ENCODE measurements around the gene WDR47. TPM values are rescaled to one million over a fixed set of nuclear protein-coding genes. Genes with fewer than 3 reads are reported as not detected.

Gene WDR47
- total and polyA plus RNA-seq, 4 donors, result 3.1 to 17.7 (median 11.2) TPM

- ATAC-seq (ENCODE audit: insufficient read depth, low FRiP score), result no peak
- peaks cover 2 to 11% (median 7%) of the 10 kb centered on the region in 4 donors for H3K36me3 ChIP-seq (ENCODE audit: control insufficient read depth in 4 of 4, insufficient read depth in 4 of 4, low read length in 4 of 4)
- H3K9ac ChIP-seq (ENCODE audit: insufficient read depth in 1 of 2, low read length in 2 of 2), result no peak overlapping the region
- no peaks in the 10 kb centered on the region for H3K27me3 ChIP-seq (ENCODE audit: control insufficient read depth in 3 of 3, insufficient read depth in 3 of 3, low read length in 2 of 3)
- no peak for DNase-seq
- no peak overlapping the region for H3K4me3 ChIP-seq
- H3K27ac ChIP-seq (ENCODE audit: low read depth in 1 of 2, low read length in 1 of 2), result no peak overlapping the region
- H3K9me3 ChIP-seq (ENCODE audit: control insufficient read depth in 4 of 4, insufficient read depth in 3 of 4, low read length in 3 of 4), result no peaks in the 10 kb centered on the region
- 78 to 99% methylated on average over 3 of the region's 3 CpGs for WGBS, 2 donors
- no peaks in the 10 kb centered on the region for H3K4me1 ChIP-seq (ENCODE audit: control insufficient read depth in 5 of 5, insufficient read depth in 5 of 5, low read length in 5 of 5)
- TF ChIP-seq CTCF (IDR thresholded peaks at IDR 0.05; ENCODE audit: control extremely low read depth, extremely low read depth), result no peak
These were observed 23.2 kb upstream of the WDR47 start for GRCh38 chr1:109065137-109065536.

GRCh38 chr1:109061183-109061582, 19.3 kb upstream of the WDR47 start:
- Histone ChIP-seq H3K36me3 (ENCODE audit: control insufficient read depth in 4 of 4, insufficient read depth in 4 of 4, low read length in 4 of 4) (peaks cover under 1 to 5% (median 3%) of the 10 kb centered on the region in 4 donors), H3K9me3 (ENCODE audit: control insufficient read depth in 4 of 4, insufficient read depth in 3 of 4, low read length in 3 of 4) (no peaks in the 10 kb centered on the region), H3K9ac (ENCODE audit: insufficient read depth in 1 of 2, low read length in 2 of 2) (no peak overlapping the region), H3K27ac (ENCODE audit: low read depth in 1 of 2, low read length in 1 of 2) (no peak overlapping the region), H3K4me1 (ENCODE audit: control insufficient read depth in 5 of 5, insufficient read depth in 5 of 5, low read length in 5 of 5) (no peaks in the 10 kb centered on the region), H3K27me3 (ENCODE audit: control insufficient read depth in 3 of 3, insufficient read depth in 3 of 3, low read length in 2 of 3) (no peaks in the 10 kb centered on the region), H3K4me3 (no peak overlapping the region)
- DNase-seq (no peak), ATAC-seq (ENCODE audit: insufficient read depth, low FRiP score) (no peak)
- no peak for TF ChIP-seq CTCF (IDR thresholded peaks at IDR 0.05; ENCODE audit: control extremely low read depth, extremely low read depth)
- 87 to 92% methylated on average over 4 of the region's 4 CpGs for WGBS, 2 donors

- Histone ChIP-seq H3K36me3 (ENCODE audit: control insufficient read depth in 4 of 4, insufficient read depth in 4 of 4, low read length in 4 of 4) (peaks cover 0 to 4% (median 3%) of the 10 kb centered on the region in 4 donors), H3K27ac (ENCODE audit: low read depth in 1 of 2, low read length in 1 of 2) (no peak overlapping the region), H3K9ac (ENCODE audit: insufficient read depth in 1 of 2, low read length in 2 of 2) (no peak overlapping the region), H3K4me3 (no peak overlapping the region), H3K9me3 (ENCODE audit: control insufficient read depth in 4 of 4, insufficient read depth in 3 of 4, low read length in 3 of 4) (no peaks in the 10 kb centered on the region), H3K4me1 (ENCODE audit: control insufficient read depth in 5 of 5, insufficient read depth in 5 of 5, low read length in 5 of 5) (no peaks in the 10 kb centered on the region), H3K27me3 (ENCODE audit: control insufficient read depth in 3 of 3, insufficient read depth in 3 of 3, low read length in 2 of 3) (no peaks in the 10 kb centered on the region)
- ATAC-seq (ENCODE audit: insufficient read depth, low FRiP score) (no peak), DNase-seq (peak in 1 of 3 donors; percentile 11)
- WGBS, 2 donors, result 80 to 89% methylated on average over 7 of the region's 7 CpGs
- TF ChIP-seq CTCF (IDR thresholded peaks at IDR 0.05; ENCODE audit: control extremely low read depth, extremely low read depth), result no peak
These were observed 18.8 kb upstream of the WDR47 start for GRCh38 chr1:109060707-109061106.

- DNase-seq (no peak), ATAC-seq (ENCODE audit: insufficient read depth, low FRiP score) (no peak)
- Histone ChIP-seq H3K9me3 (ENCODE audit: control insufficient read depth in 4 of 4, insufficient read depth in 3 of 4, low read length in 3 of 4) (no peaks in the 10 kb centered on the region), H3K4me3 (no peak overlapping the region), H3K27me3 (ENCODE audit: control insufficient read depth in 3 of 3, insufficient read depth in 3 of 3, low read length in 2 of 3) (no peaks in the 10 kb centered on the region), H3K9ac (ENCODE audit: insufficient read depth in 1 of 2, low read length in 2 of 2) (no peak overlapping the region), H3K36me3 (ENCODE audit: control insufficient read depth in 4 of 4, insufficient read depth in 4 of 4, low read length in 4 of 4) (peaks cover 0 to 2% (median 2%) of the 10 kb centered on the region in 4 donors), H3K27ac (ENCODE audit: low read depth in 1 of 2, low read length in 1 of 2) (no peak overlapping the region), H3K4me1 (ENCODE audit: control insufficient read depth in 5 of 5, insufficient read depth in 5 of 5, low read length in 5 of 5) (no peaks in the 10 kb centered on the region)
- no peak for TF ChIP-seq CTCF (IDR thresholded peaks at IDR 0.05; ENCODE audit: control extremely low read depth, extremely low read depth)
These were observed 17.1 kb upstream of the WDR47 start for GRCh38 chr1:109059026-109059425.

Measured in lung (tissue), 12 donors.